HepG2 (cell line): ENCODE results near the gene ZIC3.

Source experiments
- FOXM1 ChIP-seq: sonication (generic); formaldehyde crosslinking; IDR thresholded peaks from 2 replicates; pipeline ENCODE4 v1.5.0; 2020; ENCODE audit warnings: missing genetic modification reagents
- SALL2 ChIP-seq: sonication (generic); formaldehyde crosslinking; IDR thresholded peaks from 2 replicates; pipeline ENCODE4 v1.8.1; 2023; ENCODE audit warnings: mild to moderate bottlenecking, missing genetic modification reagents, inconsistent platforms

DNA sequence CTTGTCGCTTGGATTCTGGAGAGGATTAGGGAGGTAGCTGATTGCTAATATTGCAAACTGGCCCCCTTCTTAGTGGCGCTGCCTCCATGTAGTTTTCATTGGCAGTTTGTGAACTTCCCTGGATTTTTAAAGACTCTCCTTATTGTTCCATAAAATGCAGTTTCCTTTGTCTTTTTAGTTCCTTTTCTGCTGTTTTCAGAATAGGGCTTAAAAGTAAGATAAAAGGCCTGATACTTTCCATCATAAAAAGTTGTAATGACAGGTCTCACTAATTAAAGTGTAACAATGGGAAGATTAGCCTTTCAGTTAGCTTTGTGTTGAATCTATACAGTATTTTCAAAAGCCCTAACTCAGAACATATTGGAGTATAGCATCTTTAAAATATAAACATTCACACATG is 21.2 kb downstream of the ZIC3 start:
- TF ChIP-seq SALL2 (CRISPR knock-in tag): no peak
- TF ChIP-seq FOXM1: no peak
